Right lung (tissue), 10 donors: ENCODE measurements around the gene PRSS48. TPM values are rescaled to one million over a fixed set of nuclear protein-coding genes. Genes with fewer than 3 reads are reported as not detected.
"Not testable (repeated sequence)": the region's sequence is repeated elsewhere in the genome, so short reads cannot be mapped to it uniquely, and the experiment has no call there.

Experiments
- DNase-seq, 2 donors: peaks; one replicate each; pipeline ENCODE4 v3.0.0-alpha.2; 2013
- long read RNA-seq, 8 donors: transcript quantifications; one replicate each; lab custom pipeline, GENCODE V29; 2026
- polyA plus RNA-seq, 5 donors: library from polyadenylated mRNA; unstranded; fragments of 120-200 nt; gene quantifications; one replicate each; pipeline versions ENCODE4 v1.2.1 to v1.2.3, GENCODE V29; 2013; ENCODE audit warnings: inconsistent platforms in 1 of 5, low replicate concordance in 1 of 5; ENCODE audit not compliant: insufficient read length in 5 of 5, insufficient read depth in 1 of 5

PRSS48 gene, protein sequence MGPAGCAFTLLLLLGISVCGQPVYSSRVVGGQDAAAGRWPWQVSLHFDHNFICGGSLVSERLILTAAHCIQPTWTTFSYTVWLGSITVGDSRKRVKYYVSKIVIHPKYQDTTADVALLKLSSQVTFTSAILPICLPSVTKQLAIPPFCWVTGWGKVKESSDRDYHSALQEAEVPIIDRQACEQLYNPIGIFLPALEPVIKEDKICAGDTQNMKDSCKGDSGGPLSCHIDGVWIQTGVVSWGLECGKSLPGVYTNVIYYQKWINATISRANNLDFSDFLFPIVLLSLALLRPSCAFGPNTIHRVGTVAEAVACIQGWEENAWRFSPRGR
- polyA plus RNA-seq = under 1 TPM in 1 of 5 donors, not detected in 4; 0.20 TPM
- long read RNA-seq, donor 1 = 0 reads
- long read RNA-seq, donor 2 = 0 reads
- long read RNA-seq, donor 3 = 0 reads
- long read RNA-seq, donor 4 = 0 reads
- long read RNA-seq, donor 5 = 0 reads
- long read RNA-seq, donor 6 = 0 reads
- long read RNA-seq, donor 7 = 0 reads
- long read RNA-seq, donor 8 = 0 reads

DNA sequence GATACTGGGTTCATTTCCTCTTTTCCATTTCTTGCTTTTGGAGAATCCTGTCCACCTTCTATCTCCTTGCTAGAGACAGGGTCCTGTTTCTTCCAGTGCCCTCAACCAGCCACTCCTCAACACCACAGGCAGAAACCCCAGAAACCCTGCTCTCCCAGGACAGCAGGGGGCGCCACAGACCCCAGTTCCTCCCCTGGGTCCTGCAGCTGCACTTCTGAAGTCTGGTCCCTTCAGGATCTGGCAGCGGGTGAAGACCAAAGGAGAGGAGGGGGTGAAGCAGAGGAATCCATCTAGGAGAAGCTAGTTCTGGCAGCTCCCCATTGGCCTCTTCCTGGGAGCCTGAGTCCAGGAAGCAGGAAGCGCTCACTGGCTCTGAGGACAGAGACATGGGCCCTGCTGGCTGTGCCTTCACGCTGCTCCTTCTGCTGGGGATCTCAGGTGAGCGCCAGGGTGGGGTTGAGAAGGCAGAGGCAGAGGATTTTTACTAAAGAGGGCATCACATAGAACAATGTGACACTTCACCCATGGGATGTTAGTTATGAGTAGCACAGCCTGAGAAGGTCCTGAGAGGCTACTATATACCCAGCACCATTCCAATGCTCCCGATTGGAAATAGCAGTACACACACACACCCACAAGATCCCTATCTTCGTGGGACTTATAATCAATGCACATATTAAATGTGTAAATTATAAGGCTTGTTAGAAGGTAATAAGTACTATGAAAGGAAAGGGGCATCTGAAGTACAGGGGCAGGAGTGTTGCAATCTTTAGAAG, at the start of gene PRSS48:
Gene PRSS48, plus strand, starts transcription at position 375 of the 776 bp plus-strand sequence. Its CDS starts 12 bp downstream, at position 387.
- peak; percentile 10 to 22 for DNase-seq

DNA sequence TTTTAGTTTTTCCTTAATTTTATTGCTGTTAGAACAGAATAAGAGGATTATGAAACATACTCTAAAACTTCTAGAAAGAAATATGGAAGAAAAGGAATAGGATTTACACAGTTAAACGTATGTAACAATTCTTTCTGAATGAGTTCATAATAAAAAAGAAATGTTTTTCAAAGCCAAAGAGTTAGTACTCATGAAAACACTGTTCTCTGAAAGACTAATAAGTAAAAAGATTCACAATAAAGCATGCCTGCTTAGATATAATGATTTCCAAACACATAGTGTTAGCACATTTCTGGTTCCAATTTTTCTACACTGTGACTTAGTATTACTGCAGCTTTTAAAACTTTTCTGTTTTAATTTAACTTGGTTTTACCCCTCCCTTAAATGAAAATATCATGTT, 49.8 kb upstream of the PRSS48 start:
- no peak for DNase-seq

DNA sequence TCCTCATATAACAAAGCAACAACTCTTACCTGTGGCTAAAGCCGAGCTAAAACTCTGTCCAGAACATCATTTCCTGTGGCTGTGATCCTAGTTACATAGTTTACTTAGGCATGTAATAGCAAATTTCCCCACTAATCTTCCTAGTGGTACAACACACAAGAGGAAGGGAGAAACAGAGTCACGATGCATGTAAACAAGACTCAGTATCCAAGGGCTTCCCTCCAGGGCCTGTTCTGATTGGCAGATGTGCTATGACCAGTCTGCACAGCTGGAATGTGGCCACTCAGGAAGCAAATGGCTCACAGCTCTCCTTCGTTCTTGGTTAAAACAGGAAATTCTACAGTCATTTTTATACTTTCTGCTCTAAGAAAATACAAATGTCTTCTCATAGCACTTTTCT, 49.2 kb upstream of the PRSS48 start:
- DNase-seq = peak; percentile 62 to 64

DNA sequence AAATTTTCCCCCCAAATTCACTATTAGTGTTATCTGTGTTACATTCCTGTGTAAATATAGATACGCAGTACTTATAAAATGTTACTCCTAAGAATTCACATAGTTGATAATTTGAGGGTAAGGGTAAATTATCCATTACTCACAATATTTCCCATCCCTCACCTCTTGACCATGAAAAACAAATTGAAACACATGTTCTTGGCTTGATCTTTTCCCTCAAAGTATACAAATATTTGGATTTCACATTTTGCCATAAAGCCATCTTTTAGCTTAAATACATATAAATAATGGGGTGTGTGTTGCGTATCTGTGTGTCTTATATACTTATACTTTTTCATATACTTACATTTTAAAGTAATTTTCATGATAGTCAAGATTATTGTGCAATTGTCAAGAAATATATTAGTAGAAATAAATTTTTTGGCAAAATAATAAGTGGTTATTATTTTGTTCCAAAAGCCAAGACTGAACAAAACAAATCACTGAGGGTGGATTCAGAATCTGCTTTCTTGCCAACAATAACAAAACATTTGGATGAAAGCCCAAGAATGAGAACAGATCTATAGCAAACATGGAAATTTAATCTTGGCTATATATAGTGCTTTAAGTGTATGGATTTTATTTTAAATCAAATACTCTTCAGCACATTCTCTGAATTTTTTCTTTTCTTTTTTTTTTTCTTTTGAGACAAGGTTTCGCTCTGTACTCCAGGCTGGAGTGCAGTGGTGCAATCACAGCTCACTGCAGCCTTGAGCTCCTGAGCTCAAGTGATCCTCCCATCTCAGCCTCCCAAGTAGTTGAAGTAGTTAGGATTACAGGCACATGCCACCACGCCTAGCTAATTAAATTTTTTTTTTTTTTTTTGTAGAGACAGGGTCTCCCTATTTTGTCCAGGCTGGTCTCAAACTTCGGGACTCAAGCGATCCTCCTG, 48.5 kb upstream of the PRSS48 start:
- DNase-seq = peak; percentile 78 to 83

DNA sequence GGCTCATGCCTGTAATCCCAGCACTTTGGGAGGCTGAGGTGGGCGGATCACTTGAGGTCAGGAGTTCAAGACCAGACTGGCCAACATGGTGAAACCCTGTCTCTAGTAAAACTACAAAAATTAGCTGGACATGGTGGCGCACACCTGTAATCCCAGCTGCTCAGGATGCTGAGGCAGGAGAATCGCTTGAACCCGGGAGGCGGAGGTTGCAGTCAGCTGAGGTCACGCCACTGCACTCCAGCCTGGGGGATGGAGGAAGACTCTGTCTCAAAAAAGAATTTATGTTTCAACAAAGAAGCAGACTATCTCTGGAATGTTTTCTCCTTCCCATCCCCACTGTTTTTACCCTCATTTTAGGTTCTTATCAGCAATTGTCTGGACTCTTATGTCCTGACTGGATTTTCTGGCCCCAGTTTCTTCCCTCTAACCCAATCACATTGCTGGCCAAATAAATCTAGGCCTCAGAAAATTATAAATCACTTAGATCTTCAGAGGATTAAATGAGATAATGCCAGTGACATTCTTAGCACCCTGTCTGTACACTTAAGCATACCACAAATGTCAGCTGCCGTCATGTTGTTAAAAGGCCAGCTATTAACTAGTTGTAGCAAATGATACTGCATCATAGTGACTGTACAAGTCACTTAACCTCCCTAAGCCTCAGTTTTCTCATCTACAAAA, 44.9 kb upstream of the PRSS48 start:
- no peak for DNase-seq

DNA sequence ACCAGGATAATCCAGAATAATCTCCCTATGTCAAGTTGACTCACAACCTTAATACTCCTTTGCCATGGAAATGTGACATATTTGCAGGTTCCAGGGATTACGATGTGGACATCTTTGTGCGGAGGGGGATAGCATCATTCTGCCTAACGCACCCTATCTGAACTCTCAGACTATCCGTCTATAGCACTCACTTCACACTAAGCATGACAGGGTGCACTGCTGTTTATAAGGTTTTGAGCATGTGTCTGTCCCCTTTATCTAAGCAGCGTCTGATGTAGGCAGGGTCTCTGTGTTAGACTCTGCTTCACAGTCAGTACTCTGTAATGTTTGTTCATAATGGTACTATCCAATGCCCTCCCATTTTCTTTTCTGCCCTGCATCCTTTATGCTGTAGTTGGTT, 43.4 kb upstream of the PRSS48 start:
- DNase-seq = no peak

DNA sequence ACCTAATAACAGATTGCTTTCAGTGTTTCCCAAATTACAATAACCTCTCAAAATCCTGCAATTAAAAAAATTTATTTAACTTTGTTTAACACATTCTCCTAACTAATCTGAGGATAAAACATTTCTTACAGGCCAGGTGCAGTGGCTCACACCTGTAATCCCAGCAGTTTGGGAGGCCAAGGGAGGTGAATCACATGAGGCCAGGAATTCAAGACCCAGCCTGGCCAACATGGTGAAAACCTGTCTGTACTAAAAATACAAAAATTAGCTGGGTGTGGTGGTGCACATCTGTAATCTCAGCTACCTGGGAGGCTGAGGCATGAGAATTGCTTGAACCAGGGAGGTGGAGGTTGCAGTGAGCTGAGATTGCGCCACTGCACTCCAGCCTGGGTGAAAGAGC, 41.6 kb upstream of the PRSS48 start:
- DNase-seq = not testable (repeated sequence)

DNA sequence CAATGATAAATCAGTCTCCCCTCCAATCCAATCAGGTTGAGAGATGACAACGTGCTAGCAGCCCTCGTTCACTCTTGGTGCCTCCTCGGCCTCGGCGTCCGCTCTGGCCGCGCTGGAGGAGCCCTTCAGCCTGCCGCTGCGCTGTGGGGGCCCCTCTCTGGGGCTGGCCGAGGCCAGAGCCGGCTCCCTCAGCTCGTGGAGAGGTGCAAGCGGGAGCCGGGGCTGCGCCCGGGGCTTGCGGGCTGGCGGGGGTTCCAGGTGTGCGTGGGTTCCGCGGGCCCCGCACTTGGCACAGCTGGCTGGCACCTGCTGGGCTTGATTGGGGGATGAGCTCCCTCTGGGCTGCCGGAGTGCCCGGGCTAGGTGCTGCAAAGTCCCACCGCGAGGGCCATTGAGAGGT, 40.9 kb upstream of the PRSS48 start:
- no peak for DNase-seq

DNA sequence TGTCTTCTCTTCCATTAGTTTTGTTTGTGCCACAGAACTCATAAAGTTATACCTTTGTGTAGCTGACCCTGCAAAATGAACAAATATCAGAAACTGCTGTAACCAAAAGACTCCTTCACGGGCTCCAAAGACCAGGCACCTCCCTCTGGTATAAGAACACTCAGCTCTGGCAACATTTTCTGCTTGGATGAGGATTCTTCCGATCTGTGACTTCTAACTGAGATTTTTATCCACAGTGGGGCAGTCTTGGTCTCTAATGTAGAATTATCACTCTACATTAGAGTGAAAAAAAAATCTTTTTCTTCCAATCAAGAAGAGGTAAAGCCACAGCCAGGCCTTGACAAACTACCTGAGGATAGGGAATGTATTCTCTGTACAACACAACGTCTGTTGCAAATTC, 38.5 kb upstream of the PRSS48 start:
- no peak for DNase-seq

DNA sequence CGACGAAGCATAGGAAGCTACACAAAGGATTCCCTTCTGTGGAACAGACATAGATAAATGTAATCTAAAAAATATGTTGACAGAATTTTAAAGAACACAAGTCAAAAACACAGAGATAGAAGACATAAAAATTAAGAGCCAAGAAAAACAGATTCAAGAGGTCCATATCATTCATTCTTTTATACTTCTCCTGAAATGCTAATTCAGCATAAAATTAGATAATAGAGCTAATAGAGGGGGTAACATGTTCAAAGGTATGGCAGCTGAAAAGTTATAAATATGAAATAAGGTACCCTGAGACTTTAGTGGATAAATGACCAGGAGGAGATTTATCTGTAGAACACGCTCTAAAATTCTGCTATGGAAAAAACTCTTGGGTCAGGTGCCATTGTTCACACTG, 37.4 kb upstream of the PRSS48 start:
- no peak for DNase-seq

DNA sequence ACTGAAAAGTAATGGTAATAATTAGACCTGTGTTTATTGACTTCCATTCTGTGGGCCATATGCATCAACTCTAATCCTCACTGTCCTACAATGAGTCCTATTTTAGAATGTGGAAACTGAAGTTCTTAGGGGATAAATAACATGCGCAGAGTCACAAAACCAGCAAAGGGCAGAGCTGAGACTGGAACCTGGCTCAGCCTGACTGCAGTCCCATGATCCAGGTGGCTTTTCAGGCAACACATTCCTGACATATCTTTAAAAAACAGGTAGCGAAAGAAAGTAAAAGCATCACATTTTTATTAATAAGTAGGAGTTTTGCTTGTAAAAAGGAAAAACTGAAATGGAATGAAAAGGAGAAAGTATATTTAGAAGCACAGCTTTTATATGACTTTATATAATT, 34.7 kb upstream of the PRSS48 start:
- DNase-seq = no peak

DNA sequence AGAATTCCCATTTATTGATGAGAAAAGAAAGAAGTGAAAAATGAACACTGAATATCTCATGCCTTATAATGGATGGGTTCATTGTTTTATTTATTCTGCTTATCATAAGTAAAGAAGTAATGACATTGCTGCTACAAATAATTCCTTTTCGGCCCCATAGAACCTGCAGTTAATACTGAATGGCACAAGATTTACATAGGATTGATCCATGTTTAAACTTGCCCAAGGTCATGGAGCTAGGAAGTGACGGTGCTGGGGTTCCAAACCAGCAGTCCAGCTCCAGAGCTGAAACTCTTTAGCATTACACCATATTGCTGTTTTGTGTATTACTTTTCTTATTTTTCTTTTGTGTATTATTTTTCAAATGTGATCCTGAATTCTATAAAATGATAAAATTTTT, 30.2 kb upstream of the PRSS48 start:
- DNase-seq = no peak

DNA sequence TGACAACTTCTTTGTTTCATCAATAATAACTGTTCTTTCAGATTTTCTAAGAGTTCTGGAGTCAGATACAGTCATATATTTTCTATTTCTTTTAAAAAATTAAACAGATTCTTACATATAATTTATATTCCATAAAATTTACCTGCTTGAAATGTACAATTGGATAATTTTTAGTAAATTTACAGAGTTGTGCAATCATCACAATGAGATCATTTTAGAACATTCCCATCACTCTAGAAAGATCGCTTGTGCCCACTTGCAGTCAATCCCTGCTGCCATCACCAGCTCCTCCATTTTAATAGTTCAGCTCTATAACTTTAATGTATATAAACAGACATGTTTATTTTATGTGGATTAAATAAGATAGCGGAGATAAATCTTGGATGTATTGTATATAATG, 29.6 kb upstream of the PRSS48 start:
- no peak for DNase-seq

DNA sequence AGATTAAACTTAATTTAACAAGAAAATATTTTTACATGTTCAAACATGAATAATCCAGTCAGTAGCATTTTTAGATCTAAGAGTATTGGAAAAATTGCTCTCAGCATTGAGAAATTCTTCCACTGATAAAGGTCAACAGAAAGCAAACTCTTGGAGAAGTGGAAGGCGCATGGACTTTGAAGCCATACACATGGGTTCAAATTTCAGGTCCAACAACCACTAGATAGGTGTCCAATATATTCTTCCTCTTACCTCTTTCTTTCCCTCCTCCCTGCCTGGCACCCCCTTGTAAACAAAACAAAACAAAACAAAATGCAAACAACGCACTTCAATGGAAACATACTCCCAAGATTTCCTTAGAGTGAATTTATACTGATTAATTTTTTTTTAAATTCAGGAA, 28.4 kb upstream of the PRSS48 start:
- no peak for DNase-seq

DNA sequence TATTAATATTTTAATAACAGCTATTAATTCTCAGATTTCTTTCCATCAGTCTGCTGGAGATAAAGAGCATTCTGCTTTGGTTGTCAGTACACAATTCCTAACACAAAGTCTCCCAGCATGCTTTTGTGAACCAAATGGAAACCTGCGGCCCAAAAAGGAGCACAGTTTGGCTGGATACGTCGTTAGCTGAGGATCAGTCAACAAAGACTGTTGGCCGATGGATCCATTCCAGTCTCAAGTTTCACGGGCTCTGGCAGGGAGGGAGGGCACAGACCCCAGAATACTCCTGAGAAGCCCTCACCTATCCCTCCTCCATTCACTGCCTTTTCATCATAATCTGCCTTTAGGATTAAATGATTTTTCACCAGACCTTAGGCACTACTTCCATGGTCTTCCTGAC, 26.3 kb upstream of the PRSS48 start:
- no peak for DNase-seq

DNA sequence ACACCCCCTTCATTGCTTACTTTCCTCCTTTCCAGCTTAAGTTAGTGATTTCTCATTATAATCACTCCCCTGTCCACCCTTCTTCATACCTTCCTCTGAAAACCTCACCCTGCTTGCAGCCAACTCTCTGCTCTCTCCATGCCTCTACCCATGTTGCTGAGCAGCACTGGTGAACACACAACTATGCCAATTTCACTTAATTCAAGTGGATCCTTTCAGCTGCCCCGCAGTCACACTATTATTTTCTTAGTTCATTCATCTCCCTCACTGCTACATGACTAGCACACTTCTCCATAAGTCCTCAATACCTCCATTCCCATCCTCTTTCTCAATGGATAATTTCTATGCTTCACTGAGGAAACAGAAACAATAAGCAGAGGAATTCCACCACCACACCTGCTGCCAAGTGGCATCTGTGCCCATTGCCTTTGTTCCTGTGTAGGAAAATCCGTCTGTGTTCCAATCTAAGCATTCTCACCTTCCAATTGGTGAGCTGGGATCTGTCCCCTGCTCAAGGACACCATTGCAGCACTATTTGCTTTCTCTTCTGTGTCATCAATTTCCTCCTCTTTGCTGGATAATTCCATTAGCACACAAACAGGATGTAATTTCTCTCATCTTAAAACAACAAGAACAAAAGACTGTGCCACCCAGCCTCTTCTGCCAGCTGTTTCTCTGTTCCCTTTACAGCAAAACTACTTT, 25.2 kb upstream of the PRSS48 start:
- DNase-seq = no peak

DNA sequence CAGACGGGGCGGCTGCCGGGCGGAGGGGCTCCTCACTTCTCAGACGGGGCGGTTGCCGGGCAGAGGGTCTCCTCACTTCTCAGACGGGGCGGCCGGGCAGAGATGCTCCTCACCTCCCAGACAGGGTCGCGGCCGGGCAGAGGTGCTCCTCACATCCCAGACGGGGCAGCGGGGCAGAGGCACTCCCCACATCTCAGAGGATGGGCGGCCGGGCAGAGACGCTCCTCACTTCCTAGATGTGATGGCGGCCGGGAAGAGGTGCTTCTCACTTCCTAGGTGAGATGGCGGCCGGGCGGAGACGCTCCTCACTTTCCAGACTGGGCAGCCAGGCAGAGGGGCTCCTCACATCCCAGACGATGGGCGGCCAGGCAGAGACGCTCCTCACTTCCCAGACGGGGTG, 21.7 kb upstream of the PRSS48 start:
- not testable (repeated sequence) for DNase-seq

DNA sequence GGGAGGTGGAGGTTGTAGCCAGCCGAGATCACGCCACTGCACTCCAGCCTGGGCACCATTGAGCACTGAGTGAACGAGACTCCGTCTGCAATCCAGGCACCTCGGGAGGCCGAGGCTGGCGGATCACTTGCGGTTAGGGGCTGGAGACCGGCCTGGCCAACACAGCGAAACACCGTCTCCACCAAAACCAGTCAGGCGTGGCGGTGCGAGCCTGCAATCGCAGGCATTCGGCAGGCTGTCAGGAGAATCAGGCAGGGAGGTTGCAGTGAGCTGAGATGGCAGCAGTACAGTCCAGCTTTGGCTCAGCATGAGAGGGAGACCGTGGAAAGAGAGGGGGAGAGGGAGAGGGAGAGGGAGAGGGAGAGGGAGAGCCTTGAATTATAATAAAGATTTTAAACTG, 21.3 kb upstream of the PRSS48 start:
- DNase-seq = not testable (repeated sequence)

DNA sequence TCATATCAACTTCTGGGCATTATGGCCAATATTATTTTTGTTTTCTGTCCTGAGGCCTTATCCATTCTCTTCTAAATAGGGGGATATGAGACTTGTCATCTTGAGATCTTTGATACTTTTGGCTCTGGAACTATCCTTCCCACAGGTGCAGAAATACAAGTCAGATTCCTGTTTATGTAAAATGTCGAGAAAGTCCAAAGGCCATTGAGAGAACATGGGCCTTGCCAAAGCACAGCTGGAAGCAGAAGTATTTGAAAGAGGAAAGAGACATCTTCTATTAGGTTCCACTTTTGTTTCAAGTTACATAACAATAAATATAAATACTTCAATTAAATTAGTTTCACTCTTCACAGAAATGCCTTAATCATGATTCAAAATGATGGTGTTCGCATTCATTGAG, 20.8 kb upstream of the PRSS48 start:
- no peak for DNase-seq

DNA sequence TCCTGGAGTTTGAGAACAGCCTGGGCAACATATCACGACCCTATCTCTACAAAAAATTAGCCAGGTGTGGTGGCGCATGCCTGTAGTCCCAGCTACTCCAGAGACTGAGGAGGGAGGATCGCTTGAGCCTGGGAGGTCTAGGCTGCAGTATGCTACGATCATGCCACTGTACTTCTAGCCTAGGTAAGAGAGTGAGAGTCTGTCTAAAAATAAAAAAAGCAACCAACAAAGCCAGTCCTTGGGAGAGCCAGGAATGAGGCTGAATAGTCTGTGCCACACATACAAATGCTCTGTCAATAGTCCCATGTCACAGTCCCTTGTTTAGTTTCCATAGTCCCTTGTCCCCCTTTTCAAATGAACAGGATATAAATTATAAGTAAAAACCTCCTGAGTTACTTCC, 19.3 kb upstream of the PRSS48 start:
- DNase-seq = no peak

DNA sequence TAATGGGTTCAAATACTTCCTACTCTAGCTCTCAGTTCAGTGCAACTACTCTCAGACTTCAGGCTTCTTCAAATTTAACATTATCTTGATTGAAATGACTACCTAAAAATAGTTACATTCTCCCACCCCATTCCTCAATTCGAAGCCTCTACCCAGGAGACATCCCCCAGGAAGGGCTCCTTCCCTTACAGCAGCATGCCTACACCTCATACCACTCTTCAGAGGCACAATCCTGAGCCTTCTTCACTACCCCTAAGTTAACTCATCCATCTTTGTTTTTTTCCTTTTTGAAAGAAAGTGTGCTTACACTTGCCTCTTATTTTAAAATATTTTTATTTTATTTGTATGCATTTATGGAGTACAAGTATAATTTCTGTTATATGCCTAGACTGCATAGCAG, 17.2 kb upstream of the PRSS48 start:
- DNase-seq = no peak
